Measurements from ENCODE around the gene C19orf33.
"Not testable (repeated sequence)": the region's sequence is repeated elsewhere in the genome, so short reads cannot be mapped to it uniquely, and the experiment has no call there.

Gene C19orf33

DNA sequence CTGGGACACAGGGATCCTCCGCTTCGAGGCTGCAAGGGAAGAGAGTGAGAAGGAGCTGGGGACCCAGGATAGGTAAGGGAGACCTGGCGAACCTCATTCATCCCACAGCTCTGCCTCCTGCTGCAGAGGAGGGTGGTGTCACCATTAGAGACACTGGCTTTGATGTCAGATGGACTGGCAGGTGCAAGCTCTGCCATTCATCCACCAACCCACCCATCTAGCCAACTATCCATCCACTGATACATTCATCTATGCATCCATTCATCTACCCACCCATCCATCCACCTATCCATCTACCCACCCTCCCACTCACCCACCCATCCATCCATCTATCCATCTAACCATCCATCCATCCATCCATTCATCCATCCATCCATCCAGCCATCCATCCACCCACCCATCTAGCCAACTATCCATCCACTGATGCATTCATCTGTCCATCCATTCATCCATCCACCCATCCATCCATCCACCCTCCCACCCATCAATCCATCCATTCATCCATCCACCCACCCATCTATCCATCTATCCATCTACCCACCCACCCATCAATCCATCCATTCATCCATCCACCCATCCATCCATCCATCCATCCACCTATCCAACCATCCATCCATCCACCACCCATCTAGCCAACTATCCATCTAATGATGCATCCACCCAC lies 5.7 kb downstream of the C19orf33 start:
- no peak for FAIRE-seq

DNA sequence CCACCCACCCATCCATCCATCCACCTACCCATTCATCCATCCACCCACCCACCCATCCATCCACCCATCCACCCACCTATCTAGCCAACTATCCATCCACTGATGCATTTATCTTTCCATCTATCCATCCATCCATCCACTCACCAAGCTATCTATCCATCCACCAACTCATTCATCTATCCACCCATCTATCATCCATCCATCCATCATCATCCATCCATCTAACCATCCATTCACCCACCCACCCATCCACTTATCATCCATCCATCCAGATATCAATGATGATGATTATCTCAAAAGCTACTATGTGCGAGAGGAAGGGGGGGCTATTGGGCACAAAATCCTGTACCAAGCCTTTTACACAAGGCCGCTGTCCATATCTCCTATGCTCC lies 6.2 kb downstream of the C19orf33 start:
- no peak for FAIRE-seq

DNA sequence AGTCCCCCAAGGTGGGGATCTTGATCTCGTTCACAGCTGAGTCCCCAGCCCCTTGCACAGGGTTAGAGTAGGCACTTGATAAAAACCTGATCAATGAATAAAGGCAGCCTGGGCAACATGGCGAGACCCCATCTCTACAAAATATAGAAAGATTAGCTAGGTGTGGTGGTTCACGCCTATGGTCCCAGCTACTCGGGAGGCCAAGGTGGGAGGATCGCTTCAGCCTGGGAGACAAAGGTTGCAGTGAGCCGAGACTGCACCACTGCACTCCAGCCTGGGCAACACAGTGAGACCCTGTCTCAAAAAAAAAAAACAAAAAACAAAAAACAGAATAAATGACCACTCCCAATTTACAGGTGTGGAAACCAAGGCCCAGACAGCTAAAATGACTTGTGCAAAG lies 6.9 kb downstream of the C19orf33 start:
- FAIRE-seq, result no peak

DNA sequence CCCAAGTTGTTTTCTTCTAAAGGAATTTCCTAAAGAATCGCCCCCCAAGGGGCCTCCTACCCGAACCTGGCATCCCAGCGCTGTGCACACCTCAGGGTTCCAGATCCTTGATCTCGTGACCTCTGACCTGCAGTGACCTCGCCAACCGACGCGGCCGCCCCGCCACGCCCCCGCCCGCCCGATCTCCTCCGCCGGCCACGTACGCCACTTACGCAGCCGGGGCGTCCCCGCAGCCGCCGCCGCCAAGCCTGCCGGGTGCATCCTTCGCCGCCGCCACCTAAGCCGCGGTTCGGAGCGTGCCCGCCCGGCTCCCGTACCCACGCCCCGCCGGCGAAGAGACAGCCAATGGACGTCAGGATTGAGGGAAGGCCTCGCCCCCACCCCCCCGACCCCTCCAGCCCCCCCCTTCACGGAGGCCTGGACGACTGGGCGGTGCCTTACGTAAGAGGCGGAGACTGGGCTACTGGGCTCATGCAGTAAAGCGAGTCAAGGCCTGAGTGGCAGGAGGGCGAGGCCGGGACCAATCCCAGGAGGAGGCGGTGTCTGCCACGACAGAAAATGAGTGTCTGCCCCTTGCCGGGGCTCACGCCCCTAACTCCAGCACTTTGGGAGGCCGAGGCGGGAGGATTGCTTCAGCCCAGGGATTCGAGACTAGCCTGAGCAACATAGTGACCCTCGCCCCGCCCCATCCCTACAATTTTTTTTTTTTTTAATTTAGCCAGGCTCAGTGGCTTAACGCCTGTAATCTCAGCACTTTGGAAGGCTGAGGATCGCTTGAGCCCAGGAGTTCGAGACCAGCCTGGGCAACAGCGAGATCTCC lies 11.8 kb downstream of the C19orf33 start, which contains the start of gene YIF1B:
Gene YIF1B, minus strand, starts transcription at position 291 of the 820 bp plus-strand sequence. Its CDS starts 30 bp downstream, at position 261.
- FAIRE-seq, result peak; percentile 84

DNA sequence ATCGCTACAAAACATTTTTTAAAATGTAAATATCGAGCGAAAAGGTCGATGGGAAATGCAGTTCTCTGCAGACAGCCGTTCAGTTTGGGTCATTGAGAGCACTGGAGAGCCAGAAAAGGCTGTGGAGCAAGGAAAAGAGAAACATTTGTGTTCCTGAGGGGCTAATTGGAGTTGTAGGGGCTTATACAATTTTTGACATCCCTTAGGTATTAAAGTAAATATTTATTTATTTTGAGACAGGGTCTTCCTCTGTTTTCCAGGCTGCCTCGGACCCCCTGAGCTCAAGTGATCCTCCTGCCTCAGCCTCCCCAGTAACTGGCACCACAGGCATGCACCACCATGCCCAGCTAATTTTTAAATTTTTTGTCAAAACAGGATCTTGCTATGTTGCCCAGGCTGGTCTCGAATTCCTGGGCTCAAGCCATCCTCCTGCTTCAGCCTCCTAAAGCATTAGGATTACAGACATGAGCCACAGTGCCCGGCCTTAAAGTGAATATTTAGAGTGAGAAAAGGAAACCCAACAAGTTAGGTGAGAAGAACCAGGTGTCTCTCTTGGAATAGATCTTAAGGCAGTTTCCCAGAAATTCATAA lies 12.5 kb downstream of the C19orf33 start:
- no peak for FAIRE-seq

DNA sequence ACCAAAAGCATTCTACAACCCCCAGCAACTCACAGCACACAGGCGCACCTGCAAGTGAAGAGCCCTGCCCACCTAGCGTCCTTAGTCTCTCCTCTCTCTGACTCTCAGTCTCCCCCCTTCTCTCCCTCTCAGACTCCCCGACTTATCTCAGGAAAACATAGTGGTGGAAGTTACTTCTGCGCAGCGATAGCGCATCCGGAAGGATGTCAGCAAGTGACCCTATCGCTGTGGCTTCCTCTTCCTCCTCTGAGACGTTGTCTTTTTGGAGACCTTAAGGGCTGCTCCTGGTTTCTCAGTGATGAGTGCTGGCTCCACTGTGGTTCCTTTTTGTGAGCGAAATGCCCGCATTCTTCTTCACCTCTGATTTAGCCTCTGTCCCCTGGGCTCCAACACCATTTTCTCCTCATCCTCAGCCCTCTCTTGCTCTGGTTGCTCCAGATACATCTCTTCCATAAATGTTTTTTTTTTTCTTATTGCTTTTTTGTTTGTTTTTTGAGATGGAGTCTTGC lies 13.1 kb downstream of the C19orf33 start:
- no peak for FAIRE-seq

DNA sequence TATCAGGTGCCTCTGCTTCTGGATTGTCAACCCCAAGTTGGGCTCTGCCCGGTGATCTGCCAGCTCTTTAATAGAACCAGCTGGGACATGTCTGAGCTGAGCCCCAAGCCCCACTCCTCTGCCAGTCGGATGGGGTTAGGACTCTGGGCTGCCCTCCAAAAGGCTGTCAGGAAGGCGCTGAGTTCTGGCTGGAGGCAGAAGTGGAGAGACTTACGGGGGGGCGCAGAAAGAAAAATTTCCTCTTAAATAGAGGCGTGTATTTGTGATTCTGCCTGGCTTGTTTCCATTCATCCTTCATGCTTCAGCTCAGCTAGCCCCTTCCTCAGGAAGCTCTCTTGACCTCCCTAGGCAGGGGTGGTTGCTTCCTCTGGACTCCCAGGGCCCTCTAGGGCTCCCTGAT lies 14.6 kb downstream of the C19orf33 start:
- no peak for FAIRE-seq

DNA sequence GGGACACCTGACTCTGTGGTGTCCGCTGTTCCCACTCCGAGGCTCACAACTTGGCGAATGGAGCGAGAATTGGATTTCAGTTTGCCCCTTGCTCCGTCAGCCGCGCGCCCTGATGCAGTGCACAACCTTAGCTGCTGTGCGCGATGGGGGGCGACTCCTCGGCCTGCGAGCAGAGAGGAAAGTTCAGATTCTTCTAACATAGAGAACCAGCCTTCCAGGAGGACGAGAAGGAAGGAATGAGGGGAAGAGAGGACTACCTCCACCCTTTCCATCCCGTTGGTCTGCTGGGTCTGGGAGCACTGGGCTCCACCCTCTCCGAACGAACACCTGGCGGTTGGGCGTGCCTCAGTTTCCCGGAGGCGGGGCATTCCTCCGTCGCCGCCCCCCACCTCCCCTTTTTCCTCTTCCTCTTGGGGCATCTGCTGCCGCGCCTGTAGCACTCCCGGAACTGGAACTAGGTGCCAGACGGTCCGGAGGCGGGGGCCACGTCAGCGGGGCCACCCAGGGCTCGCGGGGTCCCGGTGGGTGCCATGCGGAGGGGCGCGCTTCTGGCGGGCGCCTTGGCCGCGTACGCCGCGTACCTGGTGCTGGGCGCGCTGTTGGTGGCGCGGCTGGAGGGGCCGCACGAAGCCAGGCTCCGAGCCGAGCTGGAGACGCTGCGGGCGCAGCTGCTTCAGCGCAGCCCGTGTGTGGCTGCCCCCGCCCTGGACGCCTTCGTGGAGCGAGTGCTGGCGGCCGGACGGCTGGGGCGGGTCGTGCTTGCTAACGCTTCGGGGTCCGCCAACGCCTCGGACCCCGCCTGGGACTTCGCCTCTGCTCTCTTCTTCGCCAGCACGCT lies 15.6 kb downstream of the C19orf33 start, which contains the start of gene KCNK6:
Gene KCNK6, plus strand, starts transcription at position 425 of the 838 bp plus-strand sequence. Its CDS starts 106 bp downstream, at position 531.
- no peak for FAIRE-seq

DNA sequence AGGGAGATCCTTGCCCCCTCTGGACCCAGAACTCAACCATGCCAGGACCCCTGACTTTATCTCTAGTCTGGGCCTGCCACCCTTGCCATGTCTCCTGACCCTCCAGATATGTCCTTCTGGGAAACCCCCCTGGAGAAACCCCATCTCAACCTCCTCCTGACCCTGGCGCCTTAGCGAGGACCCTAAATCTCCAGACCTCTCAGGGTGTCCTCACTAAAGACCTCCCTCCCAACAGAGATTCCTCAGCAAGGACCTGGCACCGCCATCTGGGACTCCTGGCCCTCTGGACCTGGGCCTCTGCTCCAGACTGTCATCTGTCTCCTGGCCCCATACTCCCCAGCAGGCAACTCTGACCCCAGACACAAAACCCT lies 16.9 kb downstream of the C19orf33 start:
- FAIRE-seq, result no peak

DNA sequence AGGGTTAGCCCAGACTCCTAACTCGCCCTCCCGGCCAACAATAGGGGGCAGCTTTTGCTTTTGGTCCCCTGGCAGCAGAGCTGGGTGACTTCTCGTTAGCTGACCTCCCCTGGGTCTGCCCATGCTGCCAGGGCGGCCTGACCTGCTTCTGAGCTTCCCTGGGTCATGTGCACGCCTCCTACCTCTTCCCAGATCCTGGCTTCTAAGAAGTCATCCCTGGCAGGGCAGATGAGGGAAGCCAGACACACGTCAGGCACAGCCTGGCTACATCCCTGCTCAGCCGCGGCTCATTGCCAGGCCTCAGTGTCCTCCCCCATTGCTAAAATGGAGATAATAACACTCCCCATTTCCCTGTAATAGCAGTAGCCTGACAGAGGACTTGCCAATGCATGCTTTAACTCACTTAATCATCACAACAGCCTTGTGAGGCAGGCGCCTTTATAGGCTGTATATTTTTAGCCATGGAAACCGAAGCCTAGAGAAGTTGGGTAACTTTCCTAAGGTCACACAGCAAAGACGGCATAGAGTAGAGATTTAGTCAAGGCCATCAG lies 17.7 kb downstream of the C19orf33 start:
- no peak for FAIRE-seq

DNA sequence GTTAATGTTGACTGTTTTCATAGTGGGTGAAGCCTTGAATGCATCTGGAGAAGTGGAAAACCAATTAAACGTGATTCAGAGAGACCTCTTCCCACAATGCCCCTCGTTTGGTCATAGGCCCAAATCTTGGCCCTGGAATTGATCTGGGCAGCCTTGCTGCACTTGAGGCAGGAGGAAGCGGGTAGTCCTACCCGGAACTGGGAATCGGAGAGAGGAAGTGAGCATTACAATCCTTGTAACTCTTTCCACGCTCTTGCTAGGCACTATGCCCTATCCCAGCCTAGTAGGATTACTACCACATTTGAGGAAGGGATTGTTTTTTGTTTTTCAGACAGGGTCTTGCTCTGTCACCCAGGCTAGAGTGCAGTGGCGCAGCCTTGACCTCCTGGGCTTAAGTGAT lies 19.2 kb downstream of the C19orf33 start:
- no peak for FAIRE-seq

DNA sequence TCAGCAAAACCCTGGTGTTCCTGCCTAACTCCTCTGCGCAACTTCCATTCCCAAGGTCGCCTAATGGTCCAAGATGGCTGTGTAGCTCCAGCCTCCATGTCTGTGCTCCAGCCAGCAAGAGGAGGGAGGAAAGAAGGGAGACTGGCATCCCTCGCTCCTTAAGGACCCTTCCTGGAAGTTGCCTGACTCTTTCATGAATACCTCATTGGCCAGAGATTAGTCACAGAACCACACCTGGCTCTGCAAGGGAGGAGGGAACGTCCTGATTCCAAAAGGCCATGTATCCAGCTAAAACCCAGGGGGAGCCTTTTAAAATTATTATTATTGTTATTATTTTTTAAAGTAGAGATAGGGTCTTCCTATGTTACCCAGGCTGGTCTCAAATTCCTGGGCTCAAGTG lies 20.4 kb downstream of the C19orf33 start:
- no peak for FAIRE-seq

DNA sequence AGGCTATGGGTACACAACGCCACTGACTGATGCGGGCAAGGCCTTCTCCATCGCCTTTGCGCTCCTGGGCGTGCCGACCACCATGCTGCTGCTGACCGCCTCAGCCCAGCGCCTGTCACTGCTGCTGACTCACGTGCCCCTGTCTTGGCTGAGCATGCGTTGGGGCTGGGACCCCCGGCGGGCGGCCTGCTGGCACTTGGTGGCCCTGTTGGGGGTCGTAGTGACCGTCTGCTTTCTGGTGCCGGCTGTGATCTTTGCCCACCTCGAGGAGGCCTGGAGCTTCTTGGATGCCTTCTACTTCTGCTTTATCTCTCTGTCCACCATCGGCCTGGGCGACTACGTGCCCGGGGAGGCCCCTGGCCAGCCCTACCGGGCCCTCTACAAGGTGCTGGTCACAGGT lies 22.5 kb downstream of the C19orf33 start:
- FAIRE-seq, result no peak

DNA sequence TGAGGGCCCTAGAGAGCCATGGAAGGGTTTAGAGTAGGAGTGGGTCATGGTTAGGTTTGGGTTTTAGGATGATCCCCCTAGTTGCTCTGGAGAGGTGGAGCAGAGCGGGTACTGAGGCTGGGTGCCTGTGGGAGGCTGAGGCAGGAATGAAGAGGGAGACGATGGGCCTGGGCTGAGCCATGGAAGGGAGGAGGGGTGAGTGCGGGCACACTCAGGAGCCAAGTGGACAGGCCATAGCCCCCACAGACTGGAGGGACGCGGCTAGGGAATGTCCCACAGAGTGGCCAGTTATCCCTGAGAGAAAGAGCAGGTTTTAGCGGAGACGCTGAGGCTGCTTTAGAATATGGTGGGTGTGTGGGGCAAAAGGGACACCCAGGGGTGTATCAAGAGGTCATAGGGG lies 25.6 kb downstream of the C19orf33 start:
- FAIRE-seq, result no peak

DNA sequence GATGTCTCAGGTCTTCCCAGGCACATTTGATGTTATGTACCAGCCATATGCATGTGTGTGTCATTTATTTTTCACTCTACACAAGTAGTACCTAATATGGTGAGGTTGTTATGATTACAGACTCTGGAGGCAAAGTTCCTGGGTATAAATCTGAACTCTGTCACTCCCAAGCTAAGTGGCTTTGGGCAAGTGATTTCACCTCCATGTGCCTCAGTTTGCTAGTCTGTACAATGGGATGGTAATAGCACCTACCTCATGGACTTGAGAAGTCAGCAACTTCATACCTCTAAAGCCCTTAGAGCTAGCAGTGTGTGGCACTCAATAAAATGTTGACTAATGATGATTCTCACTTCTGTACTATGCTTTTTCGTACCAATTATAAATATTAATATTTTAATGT lies 27.7 kb downstream of the C19orf33 start:
- FAIRE-seq, result no peak

DNA sequence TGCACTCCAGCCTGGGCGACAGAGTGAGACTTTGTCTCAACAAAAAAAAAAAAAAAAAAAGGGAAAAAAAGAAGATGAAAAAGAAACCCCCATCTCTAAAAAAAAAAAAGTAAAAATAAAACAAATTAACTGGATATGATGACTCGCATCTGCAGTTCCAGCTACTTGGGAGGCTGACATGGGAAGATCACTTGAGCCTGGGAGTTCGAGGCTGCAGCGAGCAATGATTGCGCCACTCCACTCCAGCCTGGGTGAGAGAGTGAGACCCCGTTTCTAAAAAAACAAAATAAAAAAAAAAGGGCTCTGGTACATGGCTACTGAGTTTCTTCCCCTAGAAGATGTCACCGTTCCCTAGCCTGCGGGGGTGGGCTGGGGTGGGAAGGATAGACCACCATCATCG lies 29.2 kb downstream of the C19orf33 start:
- no peak for FAIRE-seq

DNA sequence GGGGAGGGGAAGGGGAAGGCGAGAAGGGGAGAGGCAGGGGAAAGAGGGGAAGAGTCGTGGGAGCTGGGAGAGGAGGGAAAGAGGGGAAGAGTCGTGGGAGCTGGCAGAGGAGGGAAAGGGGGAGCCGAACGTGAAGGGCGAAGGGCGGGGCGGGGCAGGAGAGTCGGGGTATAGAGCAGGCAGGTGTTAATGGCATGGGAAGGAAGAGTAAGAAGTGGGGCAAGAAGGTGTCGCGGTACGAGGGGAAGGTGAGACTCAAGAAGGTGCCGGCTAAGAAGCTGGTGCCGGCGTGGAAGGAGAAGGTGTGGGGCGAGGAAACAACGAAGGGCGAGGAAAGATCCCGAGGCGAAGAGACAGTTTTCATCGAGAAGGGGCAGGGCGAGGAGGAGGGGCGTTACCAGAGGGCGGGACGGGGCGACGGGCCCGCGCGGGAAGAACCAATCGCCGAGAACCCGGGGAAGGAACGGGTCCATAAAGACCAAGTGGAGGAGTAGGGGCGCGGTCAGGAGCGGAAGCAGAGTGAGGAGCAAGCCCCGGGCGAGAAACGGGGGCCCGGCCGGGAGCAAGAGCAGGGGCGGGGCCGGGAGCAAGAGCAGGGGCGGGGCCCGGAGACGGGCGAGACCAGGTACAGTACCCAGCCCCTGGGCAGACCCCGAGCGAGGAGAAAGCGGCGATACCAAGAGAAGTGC lies 32.0 kb downstream of the C19orf33 start:
- FAIRE-seq, result peak; percentile 98

DNA sequence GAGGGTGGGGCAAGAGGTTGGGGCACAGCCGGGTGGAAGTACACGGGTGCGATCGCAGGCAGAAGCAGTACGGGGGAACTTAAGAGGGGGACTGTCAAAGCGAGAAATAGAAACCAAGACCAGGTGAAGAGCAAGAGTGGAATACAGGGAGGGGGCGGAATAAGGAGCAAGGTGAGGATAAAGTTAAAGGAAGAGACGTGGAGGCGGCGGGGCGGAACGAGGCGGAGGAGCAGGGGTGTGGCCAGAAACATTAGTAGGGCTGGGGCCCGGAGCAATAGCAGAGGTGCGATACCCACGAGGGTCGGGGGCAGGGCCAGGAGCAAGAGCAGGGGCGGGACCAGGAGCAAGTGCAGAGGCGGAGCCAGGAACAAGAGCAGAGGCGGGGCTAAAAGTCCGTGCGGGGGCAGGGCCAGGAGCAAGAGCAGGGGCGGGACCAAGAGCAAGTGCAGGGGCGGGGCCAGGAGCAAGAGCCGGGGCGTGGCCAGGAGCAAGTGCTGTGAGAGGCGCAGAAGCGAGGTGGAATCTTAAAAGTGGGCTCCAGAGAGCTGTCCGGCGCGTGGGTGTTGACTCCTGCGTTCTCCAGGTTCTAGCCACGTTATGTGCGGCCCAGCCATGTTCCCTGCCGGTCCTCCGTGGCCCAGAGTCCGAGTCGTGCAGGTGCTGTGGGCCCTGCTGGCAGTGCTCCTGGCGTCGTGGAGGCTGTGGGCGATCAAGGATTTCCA lies 32.7 kb downstream of the C19orf33 start:
- FAIRE-seq, result peak; percentile 95

DNA sequence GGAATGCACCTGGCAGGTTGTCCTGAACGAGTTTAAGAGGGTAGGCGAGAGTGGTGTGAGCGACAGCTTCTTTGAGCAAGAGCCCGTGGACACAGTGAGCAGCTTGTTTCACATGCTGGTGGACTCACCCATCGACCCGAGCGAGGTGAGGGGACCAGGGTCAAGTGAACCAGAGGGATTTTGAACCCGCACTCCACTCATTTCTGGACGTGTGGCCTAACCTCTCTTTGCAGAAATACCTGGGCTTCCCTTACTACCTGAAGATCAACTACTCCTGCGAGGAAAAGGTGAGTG lies 33.3 kb downstream of the C19orf33 start:
- FAIRE-seq, result no peak

DNA sequence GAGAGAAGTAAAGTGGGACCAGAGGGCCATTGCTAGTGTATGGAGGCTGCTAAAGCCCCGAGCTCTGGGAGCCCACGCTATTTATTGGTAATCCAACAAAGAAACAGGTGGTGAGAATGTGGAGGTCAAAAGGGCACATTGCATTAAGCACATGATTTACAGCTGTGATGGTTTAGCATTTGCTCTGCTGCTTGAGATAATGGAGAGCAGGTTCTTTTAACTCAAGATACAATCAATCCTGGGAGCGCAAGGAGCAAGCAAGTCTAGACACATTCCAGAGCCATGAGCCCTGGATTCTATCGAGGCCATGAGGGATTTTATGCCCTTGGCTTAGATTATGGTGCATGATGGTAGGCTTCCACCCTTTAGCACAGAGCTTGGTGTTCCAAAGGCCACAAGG lies 35.0 kb downstream of the C19orf33 start:
- not testable (repeated sequence) for FAIRE-seq

DNA sequence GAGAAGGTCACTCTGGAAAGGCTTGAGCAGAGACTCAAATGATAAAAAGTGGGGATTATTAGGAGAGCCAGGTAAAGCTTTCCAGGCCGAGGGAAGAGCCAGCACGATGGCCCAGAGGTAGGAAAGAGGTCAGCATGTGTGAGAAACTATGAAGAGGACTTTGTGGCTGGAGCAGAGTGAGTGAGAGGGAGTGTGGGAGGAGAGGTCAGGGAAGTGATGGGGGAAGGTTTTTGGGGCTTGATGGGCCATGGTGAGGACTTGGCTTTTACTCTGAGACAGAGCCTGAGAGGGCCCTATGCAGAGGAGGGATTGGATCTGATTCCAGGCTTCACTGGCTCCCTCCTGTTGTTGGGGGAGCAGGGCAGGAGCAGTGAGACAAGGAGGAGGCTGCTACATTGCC lies 36.9 kb downstream of the C19orf33 start:
- no peak for FAIRE-seq
